GM19238 (cell line): ENCODE results near the gene AATK.

Experiments used
- DNase-seq: peaks from one replicate; pipeline ENCODE4 v3.0.0; 2011; ENCODE audit warnings: low spot score; ENCODE audit not compliant: insufficient read length

Gene AATK

GRCh38 chr17:81182596-81182995 is 16.6 kb upstream of the AATK start:
- DNase-seq: no peak

- DNase-seq: no peak
These were observed 15.8 kb upstream of the AATK start for GRCh38 chr17:81181811-81182185.

- DNase-seq: no peak
These were observed 15.1 kb upstream of the AATK start for GRCh38 chr17:81180836-81181810.

GRCh38 chr17:81179861-81180260 is 13.8 kb upstream of the AATK start:
- no peak for DNase-seq

GRCh38 chr17:81179220-81179619 is 13.2 kb upstream of the AATK start:
- DNase-seq: no peak

GRCh38 chr17:81178136-81179091 is 12.4 kb upstream of the AATK start:
- no peak for DNase-seq

GRCh38 chr17:81176666-81177065 is 10.6 kb upstream of the AATK start:
- no peak for DNase-seq

- no peak for DNase-seq
These were observed 7.7 kb upstream of the AATK start for GRCh38 chr17:81173762-81174155.

- DNase-seq: no peak
These were observed 7.2 kb upstream of the AATK start for GRCh38 chr17:81173052-81173761.

GRCh38 chr17:81171941-81172340 is 5.9 kb upstream of the AATK start:
- no peak for DNase-seq

GRCh38 chr17:81170727-81171494 is 4.9 kb upstream of the AATK start:
- DNase-seq: no peak

- no peak for DNase-seq
These were observed 3.9 kb upstream of the AATK start for GRCh38 chr17:81169870-81170309.

- DNase-seq: no peak
These were observed 1.6 kb upstream of the AATK start for GRCh38 chr17:81167638-81168037.

- no peak for DNase-seq
These were observed 1.1 kb upstream of the AATK start for GRCh38 chr17:81167194-81167524.

GRCh38 chr17:81165246-81166032 is 582 bp downstream of the AATK start, which contains the start of gene PVALEF:
Gene PVALEF, plus strand, starts transcription at chr17:81165507. Its CDS starts 15,720 bp downstream, at chr17:81181227.
- no peak for DNase-seq

- no peak for DNase-seq
These were observed 1.4 kb downstream of the AATK start for GRCh38 chr17:81164371-81165245.

- DNase-seq: no peak
These were observed 2.2 kb downstream of the AATK start for GRCh38 chr17:81163703-81164370.

- no peak for DNase-seq
These were observed 2.8 kb downstream of the AATK start for GRCh38 chr17:81163051-81163695.
